Neural crest cell (in vitro differentiated cells): ENCODE data around the gene DNAJB13. TPM values are rescaled to one million over a fixed set of nuclear protein-coding genes. Genes with fewer than 3 reads are reported as not detected.

ENCODE experiments used
- DNase-seq: peaks from one replicate; pipeline ENCODE4 v3.0.0; 2021; ENCODE audit warnings: low read depth, mixed read lengths, low spot score
- H3K27ac Mint-ChIP-seq: one replicate; pipeline ENCODE4 v1.8.0; 2021; ENCODE audit warnings: mild to moderate bottlenecking, mixed read lengths; ENCODE audit not compliant: unreplicated experiment
- H3K27me3 Mint-ChIP-seq: 2 replicates; pipeline ENCODE4 v1.8.0; 2021; ENCODE audit warnings: low read depth, mild to moderate bottlenecking, mixed read lengths
- H3K36me3 Mint-ChIP-seq: 2 replicates; pipeline ENCODE4 v1.8.0; 2021; ENCODE audit warnings: low read depth, mild to moderate bottlenecking, mixed read lengths
- H3K4me1 Mint-ChIP-seq: 2 replicates; pipeline ENCODE4 v1.8.0; 2021; ENCODE audit warnings: mixed read lengths
- H3K4me3 Mint-ChIP-seq: one replicate; pipeline ENCODE4 v1.8.0; 2021; ENCODE audit warnings: mild to moderate bottlenecking, mixed read lengths
- H3K9me3 Mint-ChIP-seq: 2 replicates; pipeline ENCODE4 v1.8.0; 2021; ENCODE audit warnings: mixed read lengths
- CTCF ChIP-seq: fragments of 200-600 bp; sonication (generic); conservative IDR thresholded peaks from 2 replicates; pipeline ENCODE4 v1.5.0; 2021; ENCODE audit warnings: antibody characterized with exemption, mild to moderate bottlenecking
- total RNA-seq: library from RNA; stranded (reverse); gene quantifications from 2 replicates; pipeline ENCODE4 v1.2.1, GENCODE V29; 2021

Gene DNAJB13
- total RNA-seq, 1 donor from 2014 or later = 0.35 TPM

GRCh38 chr11:73991471-73992006 is 40.7 kb downstream of the DNAJB13 start:
- Mint-ChIP-seq H3K9me3 (no peaks in the 10 kb centered on the region), H3K27ac (peak overlapping the region; percentile 27), H3K4me1 (no peaks in the 10 kb centered on the region), H3K27me3 (no peaks in the 10 kb centered on the region), H3K4me3 (no peak overlapping the region), H3K36me3 (no peaks in the 10 kb centered on the region)
- no peak for TF ChIP-seq CTCF
- DNase-seq = no peak

- DNase-seq = no peak
- Mint-ChIP-seq H3K9me3 (no peaks in the 10 kb centered on the region), H3K4me3 (no peak overlapping the region), H3K27me3 (no peaks in the 10 kb centered on the region), H3K27ac (no peak overlapping the region), H3K36me3 (no peaks in the 10 kb centered on the region), H3K4me1 (no peaks in the 10 kb centered on the region)
- TF ChIP-seq CTCF = no peak
Measured at GRCh38 chr11:73995247-73995646, 44.4 kb downstream of the DNAJB13 start.

GRCh38 chr11:73995731-73996130 is 44.9 kb downstream of the DNAJB13 start:
- TF ChIP-seq CTCF = no peak
- Mint-ChIP-seq H3K4me1 (no peaks in the 10 kb centered on the region), H3K4me3 (no peak overlapping the region), H3K9me3 (no peaks in the 10 kb centered on the region), H3K27me3 (no peaks in the 10 kb centered on the region), H3K27ac (no peak overlapping the region), H3K36me3 (no peaks in the 10 kb centered on the region)
- DNase-seq = no peak

- H3K4me1 Mint-ChIP-seq = no peaks in the 10 kb centered on the region
- H3K9me3 Mint-ChIP-seq = no peaks in the 10 kb centered on the region
- H3K36me3 Mint-ChIP-seq = no peaks in the 10 kb centered on the region
- no peak for DNase-seq
- no peak for TF ChIP-seq CTCF
- H3K27ac Mint-ChIP-seq = no peak overlapping the region
- no peaks in the 10 kb centered on the region for H3K27me3 Mint-ChIP-seq
- H3K4me3 Mint-ChIP-seq = no peak overlapping the region
Measured at GRCh38 chr11:73996161-73996747, 45.4 kb downstream of the DNAJB13 start.

GRCh38 chr11:73997120-73997770 is 46.4 kb downstream of the DNAJB13 start:
- no peaks in the 10 kb centered on the region for H3K27me3 Mint-ChIP-seq
- no peaks in the 10 kb centered on the region for H3K4me1 Mint-ChIP-seq
- no peak for TF ChIP-seq CTCF
- no peaks in the 10 kb centered on the region for H3K36me3 Mint-ChIP-seq
- DNase-seq = no peak
- H3K4me3 Mint-ChIP-seq = no peak overlapping the region
- H3K27ac Mint-ChIP-seq = no peak overlapping the region
- no peaks in the 10 kb centered on the region for H3K9me3 Mint-ChIP-seq
